GM23338 (cell line): ENCODE results near the gene TRIP10. TPM values are rescaled to one million over a fixed set of nuclear protein-coding genes. Genes with fewer than 3 reads are reported as not detected.

Experiments
- ATAC-seq: fragments of 200-7000 bp; cut with Tn5 transposase; 3 replicates; pipeline ENCODE4 v1.9.1; 2020
- DNase-seq: peaks from one replicate; pipeline ENCODE4 v3.0.0-alpha.2; 2015; ENCODE audit warnings: low spot score
- H2AFZ ChIP-seq: fragments of 200-600 bp; sonication (generic); 2 replicates; pipeline ENCODE4 v1.8.0; 2016; ENCODE audit warnings: antibody characterized with exemption, mild to moderate bottlenecking, moderate library complexity
- H3F3A ChIP-seq: fragments of 200-600 bp; sonication (generic); replicated peaks from 2 replicates; pipeline ENCODE4 v1.8.0; 2017; ENCODE audit warnings: antibody characterized with exemption, mixed run types, low read depth
- H3K27ac ChIP-seq: fragments of 200-600 bp; sonication (generic); 2 replicates; pipeline ENCODE4 v1.6.1; 2016; ENCODE audit warnings: low read depth
- H3K27me3 ChIP-seq: fragments of 200-600 bp; sonication (generic); 2 replicates; pipeline ENCODE4 v1.8.0; 2016; ENCODE audit warnings: mild to moderate bottlenecking, mixed run types, moderate library complexity; ENCODE audit not compliant: insufficient read depth
- H3K36me3 ChIP-seq: fragments of 200-600 bp; sonication (generic); 2 replicates; pipeline ENCODE4 v1.8.0; 2016; ENCODE audit warnings: mild to moderate bottlenecking; ENCODE audit not compliant: insufficient read depth
- H3K4me1 ChIP-seq: fragments of 200-600 bp; sonication (generic); 2 replicates; pipeline ENCODE4 v1.8.0; 2016; ENCODE audit warnings: mild to moderate bottlenecking, moderate library complexity; ENCODE audit not compliant: insufficient read depth
- H3K4me2 ChIP-seq: fragments of 200-600 bp; sonication (generic); 2 replicates; pipeline ENCODE4 v1.7.1; 2017; ENCODE audit warnings: mixed run types
- H3K4me3 ChIP-seq: fragments of 200-600 bp; sonication (generic); 2 replicates; pipeline ENCODE4 v1.6.1; 2016; ENCODE audit warnings: mixed run types
- H3K79me2 ChIP-seq: fragments of 200-600 bp; sonication (generic); replicated peaks from 2 replicates; pipeline ENCODE4 v1.8.0; 2017; ENCODE audit warnings: mild to moderate bottlenecking; ENCODE audit not compliant: insufficient read depth
- H3K9me2 ChIP-seq: fragments of 200-600 bp; sonication (generic); 2 replicates; pipeline ENCODE4 v1.8.0; 2017; ENCODE audit not compliant: insufficient read depth
- H4K20me1 ChIP-seq: fragments of 200-600 bp; sonication (generic); replicated peaks from 2 replicates; pipeline ENCODE4 v1.8.0; 2017; ENCODE audit warnings: mild to moderate bottlenecking; ENCODE audit not compliant: insufficient read depth
- H3K27ac Mint-ChIP-seq: 2 replicates; pipeline ENCODE4 v1.8.0; 2020; ENCODE audit warnings: inconsistent platforms, mild to moderate bottlenecking, moderate library complexity, mixed read lengths
- H3K27me3 Mint-ChIP-seq: 3 replicates; pipeline ENCODE4 v1.8.0; 2022; ENCODE audit warnings: low read depth, mild to moderate bottlenecking, moderate library complexity, mixed read lengths, inconsistent platforms; ENCODE audit not compliant: insufficient read depth, poor library complexity
- H3K36me3 Mint-ChIP-seq: 3 replicates; pipeline ENCODE4 v1.8.0; 2021; ENCODE audit warnings: low read depth, mild to moderate bottlenecking, inconsistent platforms, moderate library complexity, mixed read lengths
- H3K4me1 Mint-ChIP-seq: 3 replicates; pipeline ENCODE4 v1.8.0; 2020; ENCODE audit warnings: mild to moderate bottlenecking, inconsistent platforms, mixed read lengths
- H3K4me3 Mint-ChIP-seq: 3 replicates; pipeline ENCODE4 v1.8.0; 2021; ENCODE audit warnings: moderate library complexity, mild to moderate bottlenecking, inconsistent platforms, mixed read lengths
- H3K9me3 Mint-ChIP-seq: 3 replicates; pipeline ENCODE4 v1.8.0; 2020; ENCODE audit warnings: moderate library complexity, mild to moderate bottlenecking, inconsistent platforms, mixed read lengths
- CREB1 ChIP-seq: fragments of 250-450 bp; sonication (Bioruptor Pico); IDR thresholded peaks from 2 replicates; pipeline ENCODE4 v1.5.0; 2020; ENCODE audit warnings: low read depth, mild to moderate bottlenecking, moderate library complexity
- EZH2 ChIP-seq: fragments of 200-600 bp; sonication (generic); IDR thresholded peaks from one replicate; pipeline ENCODE4 v1.8.0; 2017; ENCODE audit warnings: antibody characterized with exemption, mild to moderate bottlenecking, low read depth; ENCODE audit not compliant: unreplicated experiment
- EZH2phosphoT487 ChIP-seq: fragments of 200-600 bp; sonication (generic); IDR thresholded peaks from one replicate; pipeline ENCODE4 v1.8.1; 2018; ENCODE audit warnings: antibody characterized with exemption; ENCODE audit not compliant: unreplicated experiment
- JUNB ChIP-seq: IDR thresholded peaks from one replicate; pipeline ENCODE4 v1.6.1; 2016; ENCODE audit warnings: antibody characterized with exemption; ENCODE audit not compliant: unreplicated experiment
- NANOG ChIP-seq: IDR thresholded peaks from 2 replicates; pipeline ENCODE4 v1.6.1; 2016; ENCODE audit warnings: antibody characterized with exemption, borderline replicate concordance
- POLR2AphosphoS5 ChIP-seq: IDR thresholded peaks from 2 replicates; pipeline ENCODE4 v1.6.1; 2016; ENCODE audit warnings: antibody characterized with exemption, low read depth
- STAT1 ChIP-seq: IDR thresholded peaks from one replicate; pipeline ENCODE4 v1.6.1; 2016; ENCODE audit warnings: antibody characterized with exemption; ENCODE audit not compliant: unreplicated experiment
- ZNF114 ChIP-seq: fragments of 250-450 bp; sonication (Bioruptor Pico); IDR thresholded peaks from 2 replicates; pipeline ENCODE4 v1.5.0; 2020; ENCODE audit warnings: mild to moderate bottlenecking, moderate library complexity
- ZNF331 ChIP-seq: fragments of 250-450 bp; sonication (Bioruptor Pico); IDR thresholded peaks from 2 replicates; pipeline ENCODE4 v1.5.0; 2020; ENCODE audit warnings: low read depth, mild to moderate bottlenecking, moderate library complexity
- polyA plus RNA-seq: library from polyadenylated mRNA; unstranded; fragments of >200 nt; fragmentation: Nextera tagmentation; extraction: Ambion mirVana; gene quantifications from 2 replicates; pipeline ENCODE4 v1.2.1, GENCODE V29; 2016
- total RNA-seq: library from RNA; depleted of rRNA; stranded (reverse); fragments of >200 nt; shearing (Covaris generic); gene quantifications from 2 replicates; pipeline ENCODE4 v1.2.3, GENCODE V29; 2014
- TF ChIP-seq, protein P1 (sequence below): IDR thresholded peaks from 2 replicates; pipeline ENCODE4 v1.6.1; 2016; ENCODE audit warnings: antibody characterized with exemption
- TF ChIP-seq, protein P2 (sequence below): fragments of 250-450 bp; sonication (Bioruptor Pico); IDR thresholded peaks from 2 replicates; pipeline ENCODE4 v1.5.0; 2020; ENCODE audit warnings: mild to moderate bottlenecking, moderate library complexity
- TF ChIP-seq, protein P3 (sequence below): IDR thresholded peaks from one replicate; pipeline ENCODE4 v1.6.1; 2018; ENCODE audit warnings: antibody characterized with exemption; ENCODE audit not compliant: unreplicated experiment

Gene TRIP10
- total and polyA plus RNA-seq, 2 experiments from 2014 or later: 56.8 to 68.5 TPM

DNA sequence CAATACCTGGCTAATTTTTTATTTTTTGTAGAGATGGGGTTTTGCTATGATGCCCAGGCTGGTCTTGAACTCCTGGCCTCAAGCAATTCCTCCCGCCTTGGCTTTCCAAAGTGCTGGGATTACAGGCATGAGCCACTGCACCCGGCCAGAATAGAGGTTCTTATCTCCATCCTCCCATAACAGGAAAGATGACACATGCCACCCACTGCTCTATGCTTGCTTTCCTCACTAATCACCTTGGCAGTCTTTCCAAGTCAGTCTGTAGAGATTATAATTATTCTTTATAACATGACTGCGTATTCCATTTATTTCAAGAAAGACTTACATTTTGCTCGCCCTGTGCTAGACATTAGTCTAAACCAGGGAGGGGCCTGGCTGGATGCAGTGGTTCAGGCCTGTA is 39.7 kb downstream of the TRIP10 start:
- Mint-ChIP-seq H3K4me1 (no peaks in the 10 kb centered on the region), H3K27me3 (peaks cover 7% of the 10 kb centered on the region), H3K4me3 (no peak overlapping the region), H3K36me3 (peaks cover 27% of the 10 kb centered on the region), H3K9me3 (peaks cover 86% of the 10 kb centered on the region), H3K27ac (no peak overlapping the region)
- no peaks in the 10 kb centered on the region for H3K4me1 ChIP-seq
- no peak overlapping the region for H2AFZ ChIP-seq
- H3F3A ChIP-seq: no peaks in the 10 kb centered on the region
- DNase-seq (no peak), ATAC-seq (no peak)
- no peak overlapping the region for H3K4me3 ChIP-seq
- no peaks in the 10 kb centered on the region for H3K79me2 ChIP-seq
- H3K9me2 ChIP-seq: no peaks in the 10 kb centered on the region
- H3K27me3 ChIP-seq: no peaks in the 10 kb centered on the region
- TF ChIP-seq EZH2 (no peak), ZNF331 (CRISPR knock-in tag) (no peak), JUNB (no peak), NANOG (no peak), STAT1 (no peak), EZH2phosphoT487 (no peak), CREB1 (CRISPR knock-in tag) (no peak), POLR2AphosphoS5 (no peak), ZNF114 (CRISPR knock-in tag) (no peak)
- TF ChIP-seq, protein P1, sequence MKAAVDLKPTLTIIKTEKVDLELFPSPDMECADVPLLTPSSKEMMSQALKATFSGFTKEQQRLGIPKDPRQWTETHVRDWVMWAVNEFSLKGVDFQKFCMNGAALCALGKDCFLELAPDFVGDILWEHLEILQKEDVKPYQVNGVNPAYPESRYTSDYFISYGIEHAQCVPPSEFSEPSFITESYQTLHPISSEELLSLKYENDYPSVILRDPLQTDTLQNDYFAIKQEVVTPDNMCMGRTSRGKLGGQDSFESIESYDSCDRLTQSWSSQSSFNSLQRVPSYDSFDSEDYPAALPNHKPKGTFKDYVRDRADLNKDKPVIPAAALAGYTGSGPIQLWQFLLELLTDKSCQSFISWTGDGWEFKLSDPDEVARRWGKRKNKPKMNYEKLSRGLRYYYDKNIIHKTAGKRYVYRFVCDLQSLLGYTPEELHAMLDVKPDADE: no peak
- TF ChIP-seq, protein P2, sequence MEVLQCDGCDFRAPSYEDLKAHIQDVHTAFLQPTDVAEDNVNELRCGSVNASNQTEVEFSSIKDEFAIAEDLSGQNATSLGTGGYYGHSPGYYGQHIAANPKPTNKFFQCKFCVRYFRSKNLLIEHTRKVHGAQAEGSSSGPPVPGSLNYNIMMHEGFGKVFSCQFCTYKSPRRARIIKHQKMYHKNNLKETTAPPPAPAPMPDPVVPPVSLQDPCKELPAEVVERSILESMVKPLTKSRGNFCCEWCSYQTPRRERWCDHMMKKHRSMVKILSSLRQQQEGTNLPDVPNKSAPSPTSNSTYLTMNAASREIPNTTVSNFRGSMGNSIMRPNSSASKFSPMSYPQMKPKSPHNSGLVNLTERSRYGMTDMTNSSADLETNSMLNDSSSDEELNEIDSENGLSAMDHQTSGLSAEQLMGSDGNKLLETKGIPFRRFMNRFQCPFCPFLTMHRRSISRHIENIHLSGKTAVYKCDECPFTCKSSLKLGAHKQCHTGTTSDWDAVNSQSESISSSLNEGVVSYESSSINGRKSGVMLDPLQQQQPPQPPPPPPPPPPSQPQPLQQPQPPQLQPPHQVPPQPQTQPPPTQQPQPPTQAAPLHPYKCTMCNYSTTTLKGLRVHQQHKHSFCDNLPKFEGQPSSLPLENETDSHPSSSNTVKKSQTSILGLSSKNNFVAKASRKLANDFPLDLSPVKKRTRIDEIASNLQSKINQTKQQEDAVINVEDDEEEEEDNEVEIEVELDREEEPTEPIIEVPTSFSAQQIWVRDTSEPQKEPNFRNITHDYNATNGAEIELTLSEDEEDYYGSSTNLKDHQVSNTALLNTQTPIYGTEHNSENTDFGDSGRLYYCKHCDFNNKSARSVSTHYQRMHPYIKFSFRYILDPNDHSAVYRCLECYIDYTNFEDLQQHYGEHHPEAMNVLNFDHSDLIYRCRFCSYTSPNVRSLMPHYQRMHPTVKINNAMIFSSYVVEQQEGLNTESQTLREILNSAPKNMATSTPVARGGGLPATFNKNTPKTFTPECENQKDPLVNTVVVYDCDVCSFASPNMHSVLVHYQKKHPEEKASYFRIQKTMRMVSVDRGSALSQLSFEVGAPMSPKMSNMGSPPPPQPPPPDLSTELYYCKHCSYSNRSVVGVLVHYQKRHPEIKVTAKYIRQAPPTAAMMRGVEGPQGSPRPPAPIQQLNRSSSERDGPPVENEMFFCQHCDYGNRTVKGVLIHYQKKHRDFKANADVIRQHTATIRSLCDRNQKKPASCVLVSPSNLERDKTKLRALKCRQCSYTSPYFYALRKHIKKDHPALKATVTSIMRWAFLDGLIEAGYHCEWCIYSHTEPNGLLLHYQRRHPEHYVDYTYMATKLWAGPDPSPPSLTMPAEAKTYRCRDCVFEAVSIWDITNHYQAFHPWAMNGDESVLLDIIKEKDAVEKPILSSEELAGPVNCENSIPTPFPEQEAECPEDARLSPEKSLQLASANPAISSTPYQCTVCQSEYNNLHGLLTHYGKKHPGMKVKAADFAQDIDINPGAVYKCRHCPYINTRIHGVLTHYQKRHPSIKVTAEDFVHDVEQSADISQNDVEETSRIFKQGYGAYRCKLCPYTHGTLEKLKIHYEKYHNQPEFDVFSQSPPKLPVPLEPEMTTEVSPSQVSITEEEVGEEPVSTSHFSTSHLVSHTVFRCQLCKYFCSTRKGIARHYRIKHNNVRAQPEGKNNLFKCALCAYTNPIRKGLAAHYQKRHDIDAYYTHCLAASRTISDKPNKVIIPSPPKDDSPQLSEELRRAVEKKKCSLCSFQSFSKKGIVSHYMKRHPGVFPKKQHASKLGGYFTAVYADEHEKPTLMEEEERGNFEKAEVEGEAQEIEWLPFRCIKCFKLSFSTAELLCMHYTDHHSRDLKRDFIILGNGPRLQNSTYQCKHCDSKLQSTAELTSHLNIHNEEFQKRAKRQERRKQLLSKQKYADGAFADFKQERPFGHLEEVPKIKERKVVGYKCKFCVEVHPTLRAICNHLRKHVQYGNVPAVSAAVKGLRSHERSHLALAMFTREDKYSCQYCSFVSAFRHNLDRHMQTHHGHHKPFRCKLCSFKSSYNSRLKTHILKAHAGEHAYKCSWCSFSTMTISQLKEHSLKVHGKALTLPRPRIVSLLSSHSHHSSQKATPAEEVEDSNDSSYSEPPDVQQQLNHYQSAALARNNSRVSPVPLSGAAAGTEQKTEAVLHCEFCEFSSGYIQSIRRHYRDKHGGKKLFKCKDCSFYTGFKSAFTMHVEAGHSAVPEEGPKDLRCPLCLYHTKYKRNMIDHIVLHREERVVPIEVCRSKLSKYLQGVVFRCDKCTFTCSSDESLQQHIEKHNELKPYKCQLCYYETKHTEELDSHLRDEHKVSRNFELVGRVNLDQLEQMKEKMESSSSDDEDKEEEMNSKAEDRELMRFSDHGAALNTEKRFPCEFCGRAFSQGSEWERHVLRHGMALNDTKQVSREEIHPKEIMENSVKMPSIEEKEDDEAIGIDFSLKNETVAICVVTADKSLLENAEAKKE (CRISPR knock-in tag): no peak
- TF ChIP-seq, protein P3, sequence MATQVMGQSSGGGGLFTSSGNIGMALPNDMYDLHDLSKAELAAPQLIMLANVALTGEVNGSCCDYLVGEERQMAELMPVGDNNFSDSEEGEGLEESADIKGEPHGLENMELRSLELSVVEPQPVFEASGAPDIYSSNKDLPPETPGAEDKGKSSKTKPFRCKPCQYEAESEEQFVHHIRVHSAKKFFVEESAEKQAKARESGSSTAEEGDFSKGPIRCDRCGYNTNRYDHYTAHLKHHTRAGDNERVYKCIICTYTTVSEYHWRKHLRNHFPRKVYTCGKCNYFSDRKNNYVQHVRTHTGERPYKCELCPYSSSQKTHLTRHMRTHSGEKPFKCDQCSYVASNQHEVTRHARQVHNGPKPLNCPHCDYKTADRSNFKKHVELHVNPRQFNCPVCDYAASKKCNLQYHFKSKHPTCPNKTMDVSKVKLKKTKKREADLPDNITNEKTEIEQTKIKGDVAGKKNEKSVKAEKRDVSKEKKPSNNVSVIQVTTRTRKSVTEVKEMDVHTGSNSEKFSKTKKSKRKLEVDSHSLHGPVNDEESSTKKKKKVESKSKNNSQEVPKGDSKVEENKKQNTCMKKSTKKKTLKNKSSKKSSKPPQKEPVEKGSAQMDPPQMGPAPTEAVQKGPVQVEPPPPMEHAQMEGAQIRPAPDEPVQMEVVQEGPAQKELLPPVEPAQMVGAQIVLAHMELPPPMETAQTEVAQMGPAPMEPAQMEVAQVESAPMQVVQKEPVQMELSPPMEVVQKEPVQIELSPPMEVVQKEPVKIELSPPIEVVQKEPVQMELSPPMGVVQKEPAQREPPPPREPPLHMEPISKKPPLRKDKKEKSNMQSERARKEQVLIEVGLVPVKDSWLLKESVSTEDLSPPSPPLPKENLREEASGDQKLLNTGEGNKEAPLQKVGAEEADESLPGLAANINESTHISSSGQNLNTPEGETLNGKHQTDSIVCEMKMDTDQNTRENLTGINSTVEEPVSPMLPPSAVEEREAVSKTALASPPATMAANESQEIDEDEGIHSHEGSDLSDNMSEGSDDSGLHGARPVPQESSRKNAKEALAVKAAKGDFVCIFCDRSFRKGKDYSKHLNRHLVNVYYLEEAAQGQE: no peak
- no peak overlapping the region for H3K4me2 ChIP-seq
- no peak overlapping the region for H3K27ac ChIP-seq
- H4K20me1 ChIP-seq: no peaks in the 10 kb centered on the region
- H3K36me3 ChIP-seq: no peaks in the 10 kb centered on the region
